ENCODE measurements around the gene OPN4.

The OPN4 gene

GRCh38 chr10:86703176-86703575 is 48.8 kb downstream of the OPN4 start:
- H3K4me3 ChIP-seq (ENCODE audit: low read depth, low read length) = no peak overlapping the region
- DNase-seq (ENCODE audit: low read depth) = no peak
- no peak for TF ChIP-seq CTCF (IDR thresholded peaks at IDR 0.05; ENCODE audit: low read depth, low read length)
- no peak for TF ChIP-seq POLR2A (IDR thresholded peaks at IDR 0.05; ENCODE audit: extremely low read depth, insufficient read length)
- no peak for TF ChIP-seq MYC (IDR thresholded peaks at IDR 0.05; ENCODE audit: low read depth, low read length)
- no peak for TF ChIP-seq MAX (IDR thresholded peaks at IDR 0.05; ENCODE audit: low read depth, low read length)

- H3K4me3 ChIP-seq (ENCODE audit: low read depth, low read length) = no peak overlapping the region
- DNase-seq (ENCODE audit: low read depth) = no peak
- TF ChIP-seq MYC (IDR thresholded peaks at IDR 0.05; ENCODE audit: low read depth, low read length) (no peak), CTCF (IDR thresholded peaks at IDR 0.05; ENCODE audit: low read depth, low read length) (no peak), MAX (IDR thresholded peaks at IDR 0.05; ENCODE audit: low read depth, low read length) (no peak), POLR2A (IDR thresholded peaks at IDR 0.05; ENCODE audit: extremely low read depth, insufficient read length) (no peak)
Measured at GRCh38 chr10:86705139-86705538, 50.8 kb downstream of the OPN4 start.

- no peak overlapping the region for H3K4me3 ChIP-seq (ENCODE audit: low read depth, low read length)
- no peak for DNase-seq (ENCODE audit: low read depth)
- TF ChIP-seq CTCF (IDR thresholded peaks at IDR 0.05; ENCODE audit: low read depth, low read length) = no peak
- no peak for TF ChIP-seq MAX (IDR thresholded peaks at IDR 0.05; ENCODE audit: low read depth, low read length)
- TF ChIP-seq POLR2A (IDR thresholded peaks at IDR 0.05; ENCODE audit: extremely low read depth, insufficient read length) = no peak
- TF ChIP-seq MYC (IDR thresholded peaks at IDR 0.05; ENCODE audit: low read depth, low read length) = no peak
Measured at GRCh38 chr10:86705905-86706304, 51.6 kb downstream of the OPN4 start.

GRCh38 chr10:86706401-86706841 is 52.1 kb downstream of the OPN4 start:
- no peak overlapping the region for H3K4me3 ChIP-seq (ENCODE audit: low read depth, low read length)
- no peak for DNase-seq (ENCODE audit: low read depth)
- TF ChIP-seq MAX (IDR thresholded peaks at IDR 0.05; ENCODE audit: low read depth, low read length) (no peak), MYC (IDR thresholded peaks at IDR 0.05; ENCODE audit: low read depth, low read length) (no peak), CTCF (IDR thresholded peaks at IDR 0.05; ENCODE audit: low read depth, low read length) (no peak), POLR2A (IDR thresholded peaks at IDR 0.05; ENCODE audit: extremely low read depth, insufficient read length) (no peak)

GRCh38 chr10:86706977-86707376 is 52.6 kb downstream of the OPN4 start:
- no peak overlapping the region for H3K4me3 ChIP-seq (ENCODE audit: low read depth, low read length)
- TF ChIP-seq POLR2A (IDR thresholded peaks at IDR 0.05; ENCODE audit: extremely low read depth, insufficient read length) = no peak
- TF ChIP-seq CTCF (IDR thresholded peaks at IDR 0.05; ENCODE audit: low read depth, low read length) = no peak
- no peak for TF ChIP-seq MYC (IDR thresholded peaks at IDR 0.05; ENCODE audit: low read depth, low read length)
- no peak for TF ChIP-seq MAX (IDR thresholded peaks at IDR 0.05; ENCODE audit: low read depth, low read length)
- no peak for DNase-seq (ENCODE audit: low read depth)

GRCh38 chr10:86707505-86707904 is 53.2 kb downstream of the OPN4 start:
- no peak for TF ChIP-seq CTCF (IDR thresholded peaks at IDR 0.05; ENCODE audit: low read depth, low read length)
- no peak for TF ChIP-seq POLR2A (IDR thresholded peaks at IDR 0.05; ENCODE audit: extremely low read depth, insufficient read length)
- no peak for TF ChIP-seq MYC (IDR thresholded peaks at IDR 0.05; ENCODE audit: low read depth, low read length)
- TF ChIP-seq MAX (IDR thresholded peaks at IDR 0.05; ENCODE audit: low read depth, low read length) = no peak
- no peak overlapping the region for H3K4me3 ChIP-seq (ENCODE audit: low read depth, low read length)
- no peak for DNase-seq (ENCODE audit: low read depth)
